CD4-positive, alpha-beta T cell treated with Interleukin-1 beta for 1 hour (primary cell): ENCODE results near the gene PRR5L.

ENCODE experiments used
- DNase-seq, 2 donors: peaks; one replicate each; pipeline ENCODE4 v3.0.0-alpha.2; 2020 to 2022

Gene PRR5L

GRCh38 chr11:36407356-36407755, 111.3 kb downstream of the PRR5L start:
- no peak for DNase-seq

GRCh38 chr11:36408498-36409136, 112.5 kb downstream of the PRR5L start:
- DNase-seq, result no peak

- peak; percentile 16 to 32 for DNase-seq
These were observed 113.2 kb downstream of the PRR5L start for GRCh38 chr11:36409152-36409816.

GRCh38 chr11:36411202-36411640, 115.1 kb downstream of the PRR5L start:
- DNase-seq, result peak; percentile 43 to 72

- DNase-seq, result no peak
These were observed 116.8 kb downstream of the PRR5L start for GRCh38 chr11:36412781-36413383.

GRCh38 chr11:36417154-36417553, 121.1 kb downstream of the PRR5L start:
- DNase-seq, result peak in 1 of 2 donors; percentile 13

- DNase-seq, result no peak
These were observed 123.8 kb downstream of the PRR5L start for GRCh38 chr11:36419791-36420424.

- DNase-seq, result no peak
These were observed 125.6 kb downstream of the PRR5L start for GRCh38 chr11:36421546-36422155.

- DNase-seq, result no peak
These were observed 129.5 kb downstream of the PRR5L start for GRCh38 chr11:36425561-36426081.

- DNase-seq, result no peak
These were observed 130.2 kb downstream of the PRR5L start for GRCh38 chr11:36426226-36426848.

- no peak for DNase-seq
These were observed 131.0 kb downstream of the PRR5L start for GRCh38 chr11:36427079-36427478.

GRCh38 chr11:36427876-36428275, 131.8 kb downstream of the PRR5L start:
- DNase-seq, result no peak

- peak in 1 of 2 donors; percentile 40 for DNase-seq
These were observed 135.5 kb downstream of the PRR5L start for GRCh38 chr11:36431429-36432092.

- no peak for DNase-seq
These were observed 136.0 kb downstream of the PRR5L start for GRCh38 chr11:36432093-36432469.

- DNase-seq, result no peak
These were observed 136.7 kb downstream of the PRR5L start for GRCh38 chr11:36432738-36433137.

GRCh38 chr11:36436064-36436463, 140.0 kb downstream of the PRR5L start:
- DNase-seq, result no peak

- no peak for DNase-seq
These were observed 140.5 kb downstream of the PRR5L start for GRCh38 chr11:36436589-36436988.

GRCh38 chr11:36437413-36437812, 141.3 kb downstream of the PRR5L start:
- DNase-seq, result no peak

GRCh38 chr11:36438126-36438525, 142.0 kb downstream of the PRR5L start:
- DNase-seq, result no peak

GRCh38 chr11:36441610-36442208, 145.6 kb downstream of the PRR5L start:
- DNase-seq, result no peak

- no peak for DNase-seq
These were observed 147.6 kb downstream of the PRR5L start for GRCh38 chr11:36443661-36444060.

GRCh38 chr11:36446135-36446534, 150.0 kb downstream of the PRR5L start:
- no peak for DNase-seq
